Osteoblast (primary cell): ENCODE data around the gene POC1B. TPM values are rescaled to one million over a fixed set of nuclear protein-coding genes. Genes with fewer than 3 reads are reported as not detected.

Experiments used
- DNase-seq: peaks from one replicate; pipeline ENCODE4 v3.0.0; 2011; ENCODE audit warnings: low spot score, mixed read lengths; ENCODE audit not compliant: insufficient read length; ENCODE audit errors: missing footprints
- H2AFZ ChIP-seq: 2 replicates; pipeline ENCODE4 v1.6.0; 2011; ENCODE audit warnings: mild to moderate bottlenecking, low read length
- H3K27ac ChIP-seq: 2 replicates; pipeline ENCODE4 v1.5.1; 2011; ENCODE audit warnings: mild to moderate bottlenecking, low read depth, low read length, moderate library complexity
- H3K27me3 ChIP-seq: 2 replicates; pipeline ENCODE4 v1.6.0; 2012; ENCODE audit warnings: mild to moderate bottlenecking, control low read depth, inconsistent platforms, low read length, moderate library complexity; ENCODE audit not compliant: insufficient read depth
- H3K36me3 ChIP-seq: 2 replicates; pipeline ENCODE4 v1.5.1; 2011; ENCODE audit warnings: mild to moderate bottlenecking, low read length, control low read depth, moderate library complexity; ENCODE audit not compliant: insufficient read depth
- H3K4me1 ChIP-seq: 2 replicates; pipeline ENCODE4 v1.5.1; 2011; ENCODE audit warnings: mild to moderate bottlenecking, low read length, control low read depth, moderate library complexity; ENCODE audit not compliant: insufficient read depth
- H3K4me2 ChIP-seq: 2 replicates; pipeline ENCODE4 v1.6.0; 2011; ENCODE audit warnings: mild to moderate bottlenecking, low read length; ENCODE audit not compliant: insufficient read depth
- H3K4me3 ChIP-seq: fragments of 200-600 bp; sonication (generic); 3 replicates; pipeline ENCODE4 v1.5.1; 2012; ENCODE audit warnings: mild to moderate bottlenecking, low read length, inconsistent platforms; ENCODE audit not compliant: insufficient read depth
- H3K79me2 ChIP-seq: 2 replicates; pipeline ENCODE4 v1.6.0; 2012; ENCODE audit warnings: mild to moderate bottlenecking, low read length, control low read depth, inconsistent platforms; ENCODE audit not compliant: insufficient read depth
- H3K9me3 ChIP-seq: 2 replicates; pipeline ENCODE4 v1.5.1; 2011; ENCODE audit warnings: low read depth, low read length, control low read depth
- H4K20me1 ChIP-seq: 2 replicates; pipeline ENCODE4 v1.6.0; 2012; ENCODE audit warnings: mild to moderate bottlenecking, low read length, control low read depth; ENCODE audit not compliant: insufficient read depth
- total RNA-seq: library from RNA; depleted of rRNA; stranded (reverse); fragments of >200 nt; gene quantifications from 2 replicates; pipeline ENCODE4 v1.2.3, GENCODE V29; 2012
- TF ChIP-seq, protein P1 (sequence below): IDR thresholded peaks from 2 replicates; pipeline ENCODE4 v1.5.1; 2011; ENCODE audit warnings: mild to moderate bottlenecking, low read depth, low read length, moderate library complexity; ENCODE audit errors: extremely low read depth

The POC1B gene
- total RNA-seq, 1 donor = 10.9 TPM

DNA sequence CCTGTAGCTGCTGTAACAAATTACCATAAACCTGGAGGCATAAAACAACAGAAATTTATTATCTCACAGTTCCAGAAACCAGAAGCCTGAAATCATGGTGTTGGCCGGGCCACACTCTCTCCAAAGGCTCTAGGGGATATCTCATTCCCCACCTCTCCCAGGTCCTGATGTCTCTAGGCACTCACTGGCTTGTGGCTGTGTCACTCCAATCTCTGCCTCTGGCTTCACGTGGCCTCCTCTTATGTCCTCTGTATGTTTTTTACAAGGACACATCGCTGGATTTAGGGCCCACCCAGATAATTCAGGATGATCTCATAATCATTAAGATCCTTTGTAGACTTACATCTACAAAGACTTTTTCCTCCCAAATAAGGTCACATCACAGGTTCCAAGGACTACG is 9.2 kb downstream of the POC1B start:
- H3K27me3 ChIP-seq = no peaks in the 10 kb centered on the region
- TF ChIP-seq, protein P1, sequence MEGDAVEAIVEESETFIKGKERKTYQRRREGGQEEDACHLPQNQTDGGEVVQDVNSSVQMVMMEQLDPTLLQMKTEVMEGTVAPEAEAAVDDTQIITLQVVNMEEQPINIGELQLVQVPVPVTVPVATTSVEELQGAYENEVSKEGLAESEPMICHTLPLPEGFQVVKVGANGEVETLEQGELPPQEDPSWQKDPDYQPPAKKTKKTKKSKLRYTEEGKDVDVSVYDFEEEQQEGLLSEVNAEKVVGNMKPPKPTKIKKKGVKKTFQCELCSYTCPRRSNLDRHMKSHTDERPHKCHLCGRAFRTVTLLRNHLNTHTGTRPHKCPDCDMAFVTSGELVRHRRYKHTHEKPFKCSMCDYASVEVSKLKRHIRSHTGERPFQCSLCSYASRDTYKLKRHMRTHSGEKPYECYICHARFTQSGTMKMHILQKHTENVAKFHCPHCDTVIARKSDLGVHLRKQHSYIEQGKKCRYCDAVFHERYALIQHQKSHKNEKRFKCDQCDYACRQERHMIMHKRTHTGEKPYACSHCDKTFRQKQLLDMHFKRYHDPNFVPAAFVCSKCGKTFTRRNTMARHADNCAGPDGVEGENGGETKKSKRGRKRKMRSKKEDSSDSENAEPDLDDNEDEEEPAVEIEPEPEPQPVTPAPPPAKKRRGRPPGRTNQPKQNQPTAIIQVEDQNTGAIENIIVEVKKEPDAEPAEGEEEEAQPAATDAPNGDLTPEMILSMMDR = no peak
- H3K4me1 ChIP-seq = peaks cover 4% of the 10 kb centered on the region
- H3K79me2 ChIP-seq = peaks cover 11% of the 10 kb centered on the region
- no peak overlapping the region for H3K27ac ChIP-seq
- no peak overlapping the region for H3K4me2 ChIP-seq
- H3K4me3 ChIP-seq = no peak overlapping the region
- H4K20me1 ChIP-seq = no peaks in the 10 kb centered on the region
- no peaks in the 10 kb centered on the region for H3K9me3 ChIP-seq
- no peak overlapping the region for H2AFZ ChIP-seq
- DNase-seq = no peak
- no peaks in the 10 kb centered on the region for H3K36me3 ChIP-seq

DNA sequence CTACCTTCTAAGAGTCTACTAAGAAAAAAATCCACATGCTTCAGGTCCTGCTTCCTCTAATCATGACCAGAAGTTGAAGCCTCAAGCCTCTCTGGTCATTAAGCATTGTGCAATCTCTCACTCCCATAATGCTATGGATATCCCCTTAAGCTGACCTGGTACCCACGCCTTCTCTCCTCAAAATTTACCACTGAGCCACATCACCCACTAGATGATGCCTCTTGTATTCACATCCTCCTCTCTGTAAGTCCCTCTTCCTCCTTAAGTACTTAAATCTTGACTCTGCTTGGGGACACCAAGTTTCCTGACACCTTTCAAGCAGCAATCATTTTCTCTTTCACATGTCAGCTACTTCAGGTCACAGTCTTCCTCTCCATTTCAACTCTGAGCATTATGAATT is 11.1 kb downstream of the POC1B start:
- DNase-seq = no peak
- TF ChIP-seq, protein P1 = no peak
- Histone ChIP-seq H3K4me2 (no peak overlapping the region), H3K4me3 (no peak overlapping the region), H3K9me3 (no peaks in the 10 kb centered on the region), H3K27me3 (no peaks in the 10 kb centered on the region), H3K36me3 (no peaks in the 10 kb centered on the region), H3K79me2 (peaks cover 4% of the 10 kb centered on the region), H4K20me1 (no peaks in the 10 kb centered on the region), H3K4me1 (no peaks in the 10 kb centered on the region), H3K27ac (no peak overlapping the region), H2AFZ (no peak overlapping the region)

DNA sequence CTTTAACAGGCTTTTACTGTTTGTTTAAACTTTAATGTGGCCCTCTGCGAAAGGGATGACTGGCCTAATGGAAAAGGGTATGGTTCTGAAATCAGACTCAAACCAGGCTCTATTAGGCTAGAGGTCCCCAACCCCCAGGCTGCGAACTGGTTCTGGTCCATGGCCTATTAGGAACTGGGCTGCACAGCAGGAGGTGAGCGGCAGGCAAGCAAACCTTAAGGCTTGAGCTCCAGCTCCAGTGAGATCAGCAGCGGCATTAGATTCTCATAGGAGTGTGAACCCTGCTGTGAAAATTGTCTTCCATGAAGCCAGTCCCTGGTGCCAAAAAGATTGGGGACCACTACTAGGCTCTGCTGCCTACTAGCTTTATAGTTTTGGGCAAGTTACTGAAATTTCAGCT is 12.3 kb downstream of the POC1B start:
- no peak overlapping the region for H2AFZ ChIP-seq
- H3K79me2 ChIP-seq = peaks cover 3% of the 10 kb centered on the region
- H4K20me1 ChIP-seq = no peaks in the 10 kb centered on the region
- H3K27me3 ChIP-seq = no peaks in the 10 kb centered on the region
- H3K9me3 ChIP-seq = no peaks in the 10 kb centered on the region
- H3K4me1 ChIP-seq = no peaks in the 10 kb centered on the region
- H3K4me3 ChIP-seq = no peak overlapping the region
- no peaks in the 10 kb centered on the region for H3K36me3 ChIP-seq
- TF ChIP-seq, protein P1 = no peak
- H3K27ac ChIP-seq = no peak overlapping the region
- H3K4me2 ChIP-seq = no peak overlapping the region
- no peak for DNase-seq

DNA sequence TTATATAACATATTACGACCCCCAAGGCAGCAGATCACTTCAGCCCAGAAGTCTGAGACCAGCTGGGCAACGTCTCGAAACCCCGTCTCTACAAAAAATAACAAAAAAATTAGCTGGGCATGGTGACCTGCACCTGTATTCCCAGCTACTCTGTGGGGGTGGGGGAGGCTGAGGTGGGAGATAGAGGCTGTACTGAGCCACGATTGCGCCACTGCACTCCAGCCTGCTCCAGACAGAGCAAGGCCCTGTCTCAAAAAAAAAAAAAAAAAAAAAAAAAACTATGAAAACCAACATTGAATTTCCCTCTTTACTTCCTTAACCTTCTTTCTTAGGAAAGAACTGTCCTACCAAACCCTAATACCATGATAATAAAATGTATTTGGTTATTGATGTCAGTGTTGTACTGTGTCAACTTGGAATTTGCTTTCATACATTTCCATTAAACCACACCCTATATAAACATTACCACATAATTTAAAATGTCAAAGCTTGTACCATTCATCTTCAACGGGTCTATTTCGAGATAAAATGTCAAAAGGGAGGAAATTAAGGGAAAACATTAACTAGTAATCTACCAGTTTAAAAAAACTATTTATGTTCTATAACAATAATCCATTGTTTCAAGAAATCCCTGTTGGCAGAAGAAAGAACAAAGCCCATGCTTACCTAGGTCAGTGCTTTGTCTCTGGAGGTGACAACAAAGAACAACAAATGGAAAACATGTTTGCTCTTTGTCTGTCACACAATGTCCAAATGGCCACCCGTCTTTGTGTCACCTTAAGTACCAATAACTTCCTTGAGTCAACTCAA is 18.6 kb downstream of the POC1B start:
- no peaks in the 10 kb centered on the region for H3K4me1 ChIP-seq
- no peak overlapping the region for H2AFZ ChIP-seq
- no peak overlapping the region for H3K4me3 ChIP-seq
- DNase-seq = no peak
- H3K4me2 ChIP-seq = no peak overlapping the region
- no peak overlapping the region for H3K27ac ChIP-seq
- H3K9me3 ChIP-seq = no peaks in the 10 kb centered on the region
- no peaks in the 10 kb centered on the region for H3K36me3 ChIP-seq
- H3K79me2 ChIP-seq = no peaks in the 10 kb centered on the region
- TF ChIP-seq, protein P1 = no peak
- no peaks in the 10 kb centered on the region for H3K27me3 ChIP-seq
- H4K20me1 ChIP-seq = no peaks in the 10 kb centered on the region
